IMR-90 (cell line): ENCODE results near the gene CDK5RAP2. TPM values are rescaled to one million over a fixed set of nuclear protein-coding genes. Genes with fewer than 3 reads are reported as not detected.

Experiments used
- ATAC-seq: fragments of 200-7000 bp; cut with Tn5 transposase; 2 replicates; pipeline ENCODE4 v1.9.1; 2020; ENCODE audit warnings: low read depth, mild to moderate bottlenecking, moderate library complexity
- BruUV-seq: library from RNA; stranded (reverse); fragments of 400-500 nt; replicated peaks from 2 replicates; lab custom pipeline; 2021; lab: Mats Ljungman, UMichigan
- CTCF ChIA-PET: fragments of 300-600 bp; formaldehyde crosslinking; extraction: SDS; loops from one replicate; lab custom pipeline; 2021; ENCODE audit warnings: antibody characterized with exemption; lab: Yijun Ruan, JAX
- POLR2A ChIA-PET: fragments of 300-600 bp; sonication (Branson Sonifier 250); formaldehyde crosslinking; loops from one replicate; lab custom pipeline; 2022; ENCODE audit warnings: antibody characterized with exemption; ENCODE audit not compliant: unreplicated experiment; lab: Charles Lee
- DNase-seq: peaks from one replicate; pipeline ENCODE4 v3.0.0; 2013
- H2AFZ ChIP-seq: replicated peaks from 2 replicates; pipeline ENCODE3; 2013; ENCODE audit warnings: low read length, mild to moderate bottlenecking; ENCODE audit not compliant: poor library complexity
- H2AK5ac ChIP-seq: 2 replicates; pipeline ENCODE4 v1.6.1; 2013; ENCODE audit warnings: low read depth, low read length, inconsistent platforms
- H2AK9ac ChIP-seq: replicated peaks from 2 replicates; pipeline ENCODE3; 2013; ENCODE audit warnings: mild to moderate bottlenecking, low read depth, low read length, moderate library complexity; ENCODE audit not compliant: poor library complexity
- H2BK120ac ChIP-seq: 2 replicates; pipeline ENCODE4 v1.6.1; 2013; ENCODE audit warnings: low read depth, low read length, inconsistent platforms
- H2BK15ac ChIP-seq: 3 replicates; pipeline ENCODE4 v1.6.1; 2013; ENCODE audit warnings: low read depth, low read length, inconsistent platforms
- H2BK20ac ChIP-seq: 2 replicates; pipeline ENCODE4 v1.6.1; 2013; ENCODE audit warnings: low read depth, mild to moderate bottlenecking, inconsistent platforms, low read length, moderate library complexity
- H2BK5ac ChIP-seq: 2 replicates; pipeline ENCODE4 v1.6.1; 2013; ENCODE audit warnings: mild to moderate bottlenecking, low read depth, low read length, inconsistent platforms; ENCODE audit not compliant: poor library complexity, severe bottlenecking
- H3K14ac ChIP-seq: replicated peaks from 2 replicates; pipeline ENCODE4 v1.6.1; 2013; ENCODE audit warnings: low read depth, low read length, inconsistent platforms
- H3K18ac ChIP-seq: 2 replicates; pipeline ENCODE4 v1.6.1; 2013; ENCODE audit warnings: low read depth, low read length, control low read depth
- H3K23ac ChIP-seq: 2 replicates; pipeline ENCODE4 v1.6.1; 2013; ENCODE audit warnings: low read depth, low read length, inconsistent platforms
- H3K27ac ChIP-seq: 2 replicates; pipeline ENCODE4 v1.5.1; 2013; ENCODE audit warnings: mild to moderate bottlenecking, control low read depth, low read length; ENCODE audit not compliant: insufficient read depth
- H3K27me3 ChIP-seq: 2 replicates; pipeline ENCODE4 v1.6.1; 2013; ENCODE audit warnings: low read length; ENCODE audit not compliant: control insufficient read depth, insufficient read depth
- H3K36me3 ChIP-seq: 2 replicates; pipeline ENCODE4 v1.6.1; 2013; ENCODE audit warnings: low read length, mixed read lengths; ENCODE audit not compliant: control insufficient read depth, insufficient read depth
- H3K4ac ChIP-seq: 2 replicates; pipeline ENCODE4 v1.6.1; 2013; ENCODE audit warnings: low read depth, low read length, inconsistent platforms
- H3K4me1 ChIP-seq: 2 replicates; pipeline ENCODE4 v1.6.1; 2013; ENCODE audit warnings: low read length, mixed read lengths; ENCODE audit not compliant: control insufficient read depth, insufficient read depth
- H3K4me2 ChIP-seq: 2 replicates; pipeline ENCODE4 v1.6.1; 2013; ENCODE audit warnings: low read depth, mild to moderate bottlenecking, control low read depth, low read length, moderate library complexity
- H3K4me3 ChIP-seq: 2 replicates; pipeline ENCODE4 v1.5.1; 2013; ENCODE audit warnings: low read depth, mild to moderate bottlenecking, control low read depth, low read length, moderate library complexity; ENCODE audit not compliant: insufficient read depth
- H3K56ac ChIP-seq: 2 replicates; pipeline ENCODE4 v1.6.1; 2013; ENCODE audit warnings: low read length, inconsistent platforms; ENCODE audit not compliant: insufficient read depth; ENCODE audit errors: extremely low read depth
- H3K79me1 ChIP-seq, 2 experiments: 2 replicates each; pipeline ENCODE4 v1.6.1; 2013; ENCODE audit warnings: low read length in 2 of 2, inconsistent platforms in 1 of 2, low read depth in 1 of 2
- H3K9ac ChIP-seq: 2 replicates; pipeline ENCODE4 v1.6.1; 2013; ENCODE audit warnings: low read depth, low read length, control low read depth
- H3K9me1 ChIP-seq: 2 replicates; pipeline ENCODE4 v1.6.1; 2013; ENCODE audit warnings: low read length, inconsistent platforms; ENCODE audit not compliant: insufficient read depth
- H3K9me3 ChIP-seq: 2 replicates; pipeline ENCODE4 v1.6.1; 2013; ENCODE audit warnings: low read length; ENCODE audit not compliant: control insufficient read depth, insufficient read depth
- H4K20me1 ChIP-seq: 2 replicates; pipeline ENCODE4 v1.6.1; 2013; ENCODE audit warnings: low read length, inconsistent platforms; ENCODE audit not compliant: insufficient read depth
- H4K5ac ChIP-seq: 2 replicates; pipeline ENCODE4 v1.6.1; 2013; ENCODE audit warnings: mild to moderate bottlenecking, low read depth, low read length, control low read depth
- H4K8ac ChIP-seq, 2 experiments: 2 replicates each; pipeline ENCODE4 v1.6.1; 2013; ENCODE audit warnings: low read depth in 2 of 2, low read length in 2 of 2, control low read depth in 1 of 2, inconsistent platforms in 1 of 2
- H4K91ac ChIP-seq: 2 replicates; pipeline ENCODE4 v1.6.1; 2013; ENCODE audit warnings: low read depth, low read length, inconsistent platforms; ENCODE audit not compliant: insufficient read depth
- BHLHE40 ChIP-seq: fragments of 150-350 bp; IDR thresholded peaks from 2 replicates; pipeline ENCODE4 v1.6.1; 2016; ENCODE audit warnings: mild to moderate bottlenecking, low read depth, low read length
- CEBPB ChIP-seq: IDR thresholded peaks from 2 replicates; pipeline ENCODE4 v1.6.1; 2012; ENCODE audit warnings: low read depth, low read length, improper control_type of control experiment
- CHD1 ChIP-seq: IDR thresholded peaks from 2 replicates; pipeline ENCODE4 v1.6.1; 2012; ENCODE audit warnings: low read depth, low read length, improper control_type of control experiment
- FOS ChIP-seq: fragments of 150-350 bp; IDR thresholded peaks from 2 replicates; pipeline ENCODE4 v1.6.1; 2016; ENCODE audit warnings: low read depth, low read length
- MAFK ChIP-seq: IDR thresholded peaks from 2 replicates; pipeline ENCODE4 v1.6.1; 2012; ENCODE audit warnings: low read depth, low read length, improper control_type of control experiment
- MAZ ChIP-seq: IDR thresholded peaks from 2 replicates; pipeline ENCODE4 v1.6.1; 2012; ENCODE audit warnings: low read depth, mild to moderate bottlenecking, low read length, improper control_type of control experiment, moderate library complexity, borderline replicate concordance
- NFE2L2 ChIP-seq: fragments of 150-350 bp; IDR thresholded peaks from 2 replicates; pipeline ENCODE4 v1.6.1; 2016; ENCODE audit warnings: low read depth, mild to moderate bottlenecking, low read length
- POLR2A ChIP-seq: IDR thresholded peaks from 2 replicates; pipeline ENCODE4 v1.6.1; 2012; ENCODE audit warnings: mild to moderate bottlenecking, low read depth, low read length
- RAD21 ChIP-seq: IDR thresholded peaks from 2 replicates; pipeline ENCODE4 v1.6.1; 2012; ENCODE audit warnings: low read length, improper control_type of control experiment
- RFX5 ChIP-seq: IDR thresholded peaks from 2 replicates; pipeline ENCODE4 v1.8.0; 2012; ENCODE audit warnings: low read depth, mild to moderate bottlenecking, low read length, moderate library complexity
- SMC3 ChIP-seq: fragments of 150-350 bp; IDR thresholded peaks from 2 replicates; pipeline ENCODE4 v1.6.1; 2016; ENCODE audit warnings: low read depth, mild to moderate bottlenecking, antibody characterized with exemption, low read length, moderate library complexity
- WGBS, 2 experiments: methylation state at CpG; one replicate each; pipeline versions ENCODE4 v1.1.5 to v1.1.7; 2013; ENCODE audit warnings: missing lambda C conversion rate in 2 of 2; ENCODE audit not compliant: insufficient read length in 1 of 2; ENCODE audit errors: extremely low coverage in 2 of 2; 5-methylcytosine and 5-hydroxymethylcytosine counted together
- dilution Hi-C: fragments of 300-500 bp; cut with HindIII; formaldehyde crosslinking; loops from one replicate; pipeline ENCODE4 v1.14.3; 2018; ENCODE audit warnings: low sequenced_read_pairs; ENCODE audit not compliant: unreplicated experiment
- in situ Hi-C: fragments of 300-500 bp; cut with MboI; formaldehyde crosslinking; loops from 3 replicates; pipeline ENCODE4 v1.14.3; 2019; ENCODE audit warnings: low sequenced_read_pairs, inconsistent platforms, mixed read lengths
- intact Hi-C: fragments of 100-400 bp; cut with micrococcal nuclease; formaldehyde crosslinking; loops from 2 replicates; pipeline ENCODE4 v1.10.0; 2022
- polyA plus RNA-seq, 3 experiments: library from polyadenylated mRNA; depleted of rRNA; stranded (reverse); fragments of >200 nt; gene quantifications; 2 replicates each; pipeline ENCODE4 v1.2.3, GENCODE V29; 2012; ENCODE audit warnings: low replicate concordance in 1 of 3
- total RNA-seq: library from RNA; depleted of rRNA; stranded (reverse); fragments of >200 nt; gene quantifications from 2 replicates; pipeline ENCODE4 v1.2.3, GENCODE V29; 2012
- TF ChIP-seq, protein P1 (sequence below): fragments of 150-350 bp; IDR thresholded peaks from 2 replicates; pipeline ENCODE4 v1.6.1; 2016; ENCODE audit warnings: low read depth, mild to moderate bottlenecking, low read length, moderate library complexity, borderline replicate concordance
- TF ChIP-seq, protein P2 (sequence below): fragments of 150-350 bp; IDR thresholded peaks from 2 replicates; pipeline ENCODE4 v1.6.1; 2017; ENCODE audit warnings: mild to moderate bottlenecking, antibody characterized with exemption, low read length, low read depth
- TF ChIP-seq, protein P3 (sequence below): conservative IDR thresholded peaks from 2 replicates; pipeline ENCODE4 v1.5.1; 2012; ENCODE audit warnings: mild to moderate bottlenecking, low read depth, low read length, improper control_type of control experiment

The CDK5RAP2 gene
- total and polyA plus RNA-seq, 2 of the 4 experiments (the other 2 are of a cell fraction): 29.5 to 31.7 TPM

DNA sequence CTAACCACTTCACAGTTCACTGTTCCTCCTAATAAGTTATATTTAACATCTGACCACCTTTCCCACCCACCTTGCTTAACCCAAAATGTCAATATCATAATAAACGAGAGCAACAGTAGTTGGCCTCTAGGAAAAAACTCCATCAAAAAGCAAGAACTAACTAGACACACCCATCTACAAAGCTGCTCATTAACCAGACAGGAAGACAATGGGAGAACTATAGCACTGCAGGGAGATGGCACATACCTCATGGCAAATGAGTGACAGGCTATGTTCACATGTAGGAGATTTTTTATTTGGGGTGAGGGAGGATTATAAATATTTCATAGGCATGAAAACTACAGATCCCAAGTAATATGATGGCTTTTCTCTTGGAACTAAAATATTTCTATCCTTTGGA is 23.6 kb upstream of the CDK5RAP2 start:
- Histone ChIP-seq H4K91ac (no peak overlapping the region), H3K9ac (no peak overlapping the region), H3K18ac (no peak overlapping the region), H3K23ac (no peak overlapping the region), H2BK5ac (no peak overlapping the region), H2AFZ (no peak overlapping the region), H3K36me3 (peaks cover 8% of the 10 kb centered on the region), H4K5ac (no peak overlapping the region), H3K4ac (no peak overlapping the region), H3K9me3 (no peaks in the 10 kb centered on the region), H3K27ac (no peak overlapping the region), H4K8ac (no peak overlapping the region), H2BK15ac (no peak overlapping the region), H2AK9ac (no peak overlapping the region), H3K14ac (no peak overlapping the region), H3K4me1 (no peaks in the 10 kb centered on the region; the same call in 1 of the 2 replicates), H3K4me2 (no peak overlapping the region), H3K4me3 (no peak overlapping the region), H3K79me1 (no peaks in the 10 kb centered on the region), H2BK20ac (no peak overlapping the region), H2AK5ac (no peak overlapping the region), H3K9me1 (peaks cover 1% of the 10 kb centered on the region; the same call in 1 of the 2 replicates), H4K20me1 (no peaks in the 10 kb centered on the region), H2BK120ac (no peak overlapping the region), H3K56ac (no peak overlapping the region), H3K27me3 (no peaks in the 10 kb centered on the region)
- dilution Hi-C loops (no loop called here), intact Hi-C loops (no loop called here), in situ Hi-C loops (loop anchor here (25.0 kb wide), 1 partner anchor 459 kb away; the partner anchor contains the start of genes C5 and CNTRL)
- ChIA-PET POLR2A (no interaction called here), CTCF (no interaction called here)
- TF ChIP-seq POLR2A (no peak), MAFK (no peak), NFE2L2 (no peak), CEBPB (no peak), FOS (no peak), BHLHE40 (no peak), RFX5 (no peak), MAZ (no peak), SMC3 (no peak), RAD21 (no peak), CHD1 (no peak)
- TF ChIP-seq, protein P1, sequence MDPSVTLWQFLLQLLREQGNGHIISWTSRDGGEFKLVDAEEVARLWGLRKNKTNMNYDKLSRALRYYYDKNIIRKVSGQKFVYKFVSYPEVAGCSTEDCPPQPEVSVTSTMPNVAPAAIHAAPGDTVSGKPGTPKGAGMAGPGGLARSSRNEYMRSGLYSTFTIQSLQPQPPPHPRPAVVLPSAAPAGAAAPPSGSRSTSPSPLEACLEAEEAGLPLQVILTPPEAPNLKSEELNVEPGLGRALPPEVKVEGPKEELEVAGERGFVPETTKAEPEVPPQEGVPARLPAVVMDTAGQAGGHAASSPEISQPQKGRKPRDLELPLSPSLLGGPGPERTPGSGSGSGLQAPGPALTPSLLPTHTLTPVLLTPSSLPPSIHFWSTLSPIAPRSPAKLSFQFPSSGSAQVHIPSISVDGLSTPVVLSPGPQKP: no peak
- TF ChIP-seq, protein P2, sequence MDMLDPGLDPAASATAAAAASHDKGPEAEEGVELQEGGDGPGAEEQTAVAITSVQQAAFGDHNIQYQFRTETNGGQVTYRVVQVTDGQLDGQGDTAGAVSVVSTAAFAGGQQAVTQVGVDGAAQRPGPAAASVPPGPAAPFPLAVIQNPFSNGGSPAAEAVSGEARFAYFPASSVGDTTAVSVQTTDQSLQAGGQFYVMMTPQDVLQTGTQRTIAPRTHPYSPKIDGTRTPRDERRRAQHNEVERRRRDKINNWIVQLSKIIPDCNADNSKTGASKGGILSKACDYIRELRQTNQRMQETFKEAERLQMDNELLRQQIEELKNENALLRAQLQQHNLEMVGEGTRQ: no peak
- TF ChIP-seq, protein P3, sequence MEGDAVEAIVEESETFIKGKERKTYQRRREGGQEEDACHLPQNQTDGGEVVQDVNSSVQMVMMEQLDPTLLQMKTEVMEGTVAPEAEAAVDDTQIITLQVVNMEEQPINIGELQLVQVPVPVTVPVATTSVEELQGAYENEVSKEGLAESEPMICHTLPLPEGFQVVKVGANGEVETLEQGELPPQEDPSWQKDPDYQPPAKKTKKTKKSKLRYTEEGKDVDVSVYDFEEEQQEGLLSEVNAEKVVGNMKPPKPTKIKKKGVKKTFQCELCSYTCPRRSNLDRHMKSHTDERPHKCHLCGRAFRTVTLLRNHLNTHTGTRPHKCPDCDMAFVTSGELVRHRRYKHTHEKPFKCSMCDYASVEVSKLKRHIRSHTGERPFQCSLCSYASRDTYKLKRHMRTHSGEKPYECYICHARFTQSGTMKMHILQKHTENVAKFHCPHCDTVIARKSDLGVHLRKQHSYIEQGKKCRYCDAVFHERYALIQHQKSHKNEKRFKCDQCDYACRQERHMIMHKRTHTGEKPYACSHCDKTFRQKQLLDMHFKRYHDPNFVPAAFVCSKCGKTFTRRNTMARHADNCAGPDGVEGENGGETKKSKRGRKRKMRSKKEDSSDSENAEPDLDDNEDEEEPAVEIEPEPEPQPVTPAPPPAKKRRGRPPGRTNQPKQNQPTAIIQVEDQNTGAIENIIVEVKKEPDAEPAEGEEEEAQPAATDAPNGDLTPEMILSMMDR: no peak
- DNase-seq: no peak
- WGBS, 2 experiments: no CpG with 5 or more reads among the region's 1 CpG
- ATAC-seq: no peak
- BruUV-seq: no TSS peak
